ENCODE data around the gene KATNAL2. TPM values are rescaled to one million over a fixed set of nuclear protein-coding genes. Genes with fewer than 3 reads are reported as not detected.

Gene KATNAL2
- polyA plus RNA-seq, 2 donors, result 1.2 to 2.2 TPM

GRCh38 chr18:47095810-47096209, 178.4 kb downstream of the KATNAL2 start:
- no peaks in the 10 kb centered on the region for H3K27me3 ChIP-seq (ENCODE audit: control insufficient read depth in 1 of 2, insufficient read depth in 2 of 2, low read length in 2 of 2)
- no peak overlapping the region for H3K4me3 ChIP-seq (ENCODE audit: low read depth in 1 of 2, low read length in 2 of 2)
- H3K36me3 ChIP-seq (ENCODE audit: control insufficient read depth in 2 of 2, insufficient read depth in 2 of 2, low read length in 1 of 2), result no peaks in the 10 kb centered on the region
- no peaks in the 10 kb centered on the region for H3K4me1 ChIP-seq (ENCODE audit: control insufficient read depth in 2 of 2, insufficient read depth in 2 of 2, low read length in 1 of 2)
- H3K9me3 ChIP-seq (ENCODE audit: control insufficient read depth in 2 of 2, insufficient read depth in 1 of 2, low read depth in 1 of 2, low read length in 1 of 2), result no peaks in the 10 kb centered on the region
- WGBS, 2 donors, result 76 to 83% methylated on average over 3 of the region's 3 CpGs
- H3K27ac ChIP-seq (ENCODE audit: low read depth in 2 of 2, low read length in 1 of 2), result no peak overlapping the region

- H3K4me3 ChIP-seq (ENCODE audit: low read depth in 1 of 2, low read length in 2 of 2), result no peak overlapping the region
- H3K27ac ChIP-seq (ENCODE audit: low read depth in 2 of 2, low read length in 1 of 2), result no peak overlapping the region
- WGBS, 2 donors, result 22 to 27% methylated on average over 12 of the region's 12 CpGs
- no peaks in the 10 kb centered on the region for H3K9me3 ChIP-seq (ENCODE audit: control insufficient read depth in 2 of 2, insufficient read depth in 1 of 2, low read depth in 1 of 2, low read length in 1 of 2)
- no peaks in the 10 kb centered on the region for H3K4me1 ChIP-seq (ENCODE audit: control insufficient read depth in 2 of 2, insufficient read depth in 2 of 2, low read length in 1 of 2)
- H3K36me3 ChIP-seq (ENCODE audit: control insufficient read depth in 2 of 2, insufficient read depth in 2 of 2, low read length in 1 of 2), result peaks cover 0 to 5% of the 10 kb centered on the region in 2 donors
- H3K27me3 ChIP-seq (ENCODE audit: control insufficient read depth in 1 of 2, insufficient read depth in 2 of 2, low read length in 2 of 2), result no peaks in the 10 kb centered on the region
Measured at GRCh38 chr18:47100212-47100831, 182.9 kb downstream of the KATNAL2 start.

GRCh38 chr18:47108373-47108772, 191.0 kb downstream of the KATNAL2 start:
- H3K27me3 ChIP-seq (ENCODE audit: control insufficient read depth in 1 of 2, insufficient read depth in 2 of 2, low read length in 2 of 2), result no peaks in the 10 kb centered on the region
- H3K4me3 ChIP-seq (ENCODE audit: low read depth in 1 of 2, low read length in 2 of 2), result no peak overlapping the region
- H3K9me3 ChIP-seq (ENCODE audit: control insufficient read depth in 2 of 2, insufficient read depth in 1 of 2, low read depth in 1 of 2, low read length in 1 of 2), result no peaks in the 10 kb centered on the region
- H3K27ac ChIP-seq (ENCODE audit: low read depth in 2 of 2, low read length in 1 of 2), result no peak overlapping the region
- H3K36me3 ChIP-seq (ENCODE audit: control insufficient read depth in 2 of 2, insufficient read depth in 2 of 2, low read length in 1 of 2), result peaks cover 2 to 18% of the 10 kb centered on the region in 2 donors
- WGBS, 2 donors, result 80 to 83% methylated on average over 3 of the region's 3 CpGs
- no peaks in the 10 kb centered on the region for H3K4me1 ChIP-seq (ENCODE audit: control insufficient read depth in 2 of 2, insufficient read depth in 2 of 2, low read length in 1 of 2)

GRCh38 chr18:47108998-47109405, 191.6 kb downstream of the KATNAL2 start:
- Histone ChIP-seq H3K4me1 (ENCODE audit: control insufficient read depth in 2 of 2, insufficient read depth in 2 of 2, low read length in 1 of 2) (no peaks in the 10 kb centered on the region), H3K27ac (ENCODE audit: low read depth in 2 of 2, low read length in 1 of 2) (no peak overlapping the region), H3K36me3 (ENCODE audit: control insufficient read depth in 2 of 2, insufficient read depth in 2 of 2, low read length in 1 of 2) (peaks cover 2 to 18% of the 10 kb centered on the region in 2 donors), H3K9me3 (ENCODE audit: control insufficient read depth in 2 of 2, insufficient read depth in 1 of 2, low read depth in 1 of 2, low read length in 1 of 2) (no peaks in the 10 kb centered on the region), H3K4me3 (ENCODE audit: low read depth in 1 of 2, low read length in 2 of 2) (no peak overlapping the region), H3K27me3 (ENCODE audit: control insufficient read depth in 1 of 2, insufficient read depth in 2 of 2, low read length in 2 of 2) (no peaks in the 10 kb centered on the region)
- whole genome bisulfite sequencing, 2 donors, result 88 to 92% methylated on average over 7 of the region's 7 CpGs

GRCh38 chr18:47109720-47110119, 192.3 kb downstream of the KATNAL2 start:
- H3K27me3 ChIP-seq (ENCODE audit: control insufficient read depth in 1 of 2, insufficient read depth in 2 of 2, low read length in 2 of 2), result no peaks in the 10 kb centered on the region
- no peak overlapping the region for H3K4me3 ChIP-seq (ENCODE audit: low read depth in 1 of 2, low read length in 2 of 2)
- no peaks in the 10 kb centered on the region for H3K9me3 ChIP-seq (ENCODE audit: control insufficient read depth in 2 of 2, insufficient read depth in 1 of 2, low read depth in 1 of 2, low read length in 1 of 2)
- 76 to 80% methylated on average over 1 of the region's 1 CpG for WGBS, 2 donors
- H3K4me1 ChIP-seq (ENCODE audit: control insufficient read depth in 2 of 2, insufficient read depth in 2 of 2, low read length in 1 of 2), result no peaks in the 10 kb centered on the region
- peaks cover 4 to 13% of the 10 kb centered on the region in 2 donors for H3K36me3 ChIP-seq (ENCODE audit: control insufficient read depth in 2 of 2, insufficient read depth in 2 of 2, low read length in 1 of 2)
- no peak overlapping the region for H3K27ac ChIP-seq (ENCODE audit: low read depth in 2 of 2, low read length in 1 of 2)

GRCh38 chr18:47110492-47111274, 193.3 kb downstream of the KATNAL2 start:
- no peaks in the 10 kb centered on the region for H3K4me1 ChIP-seq (ENCODE audit: control insufficient read depth in 2 of 2, insufficient read depth in 2 of 2, low read length in 1 of 2)
- H3K4me3 ChIP-seq (ENCODE audit: low read depth in 1 of 2, low read length in 2 of 2), result no peak overlapping the region
- WGBS, 2 donors, result 83 to 93% methylated on average over 6 of the region's 6 CpGs
- no peak overlapping the region for H3K27ac ChIP-seq (ENCODE audit: low read depth in 2 of 2, low read length in 1 of 2)
- H3K27me3 ChIP-seq (ENCODE audit: control insufficient read depth in 1 of 2, insufficient read depth in 2 of 2, low read length in 2 of 2), result no peaks in the 10 kb centered on the region
- no peaks in the 10 kb centered on the region for H3K9me3 ChIP-seq (ENCODE audit: control insufficient read depth in 2 of 2, insufficient read depth in 1 of 2, low read depth in 1 of 2, low read length in 1 of 2)
- peaks cover 7 to 13% of the 10 kb centered on the region in 2 donors for H3K36me3 ChIP-seq (ENCODE audit: control insufficient read depth in 2 of 2, insufficient read depth in 2 of 2, low read length in 1 of 2)

- Histone ChIP-seq H3K4me1 (ENCODE audit: control insufficient read depth in 2 of 2, insufficient read depth in 2 of 2, low read length in 1 of 2) (no peaks in the 10 kb centered on the region), H3K27me3 (ENCODE audit: control insufficient read depth in 1 of 2, insufficient read depth in 2 of 2, low read length in 2 of 2) (no peaks in the 10 kb centered on the region), H3K9me3 (ENCODE audit: control insufficient read depth in 2 of 2, insufficient read depth in 1 of 2, low read depth in 1 of 2, low read length in 1 of 2) (no peaks in the 10 kb centered on the region), H3K36me3 (ENCODE audit: control insufficient read depth in 2 of 2, insufficient read depth in 2 of 2, low read length in 1 of 2) (peaks cover 5 to 10% of the 10 kb centered on the region in 2 donors), H3K4me3 (ENCODE audit: low read depth in 1 of 2, low read length in 2 of 2) (no peak overlapping the region), H3K27ac (ENCODE audit: low read depth in 2 of 2, low read length in 1 of 2) (no peak overlapping the region)
- WGBS, 2 donors, result 86 to 96% methylated on average over 2 of the region's 2 CpGs
Measured at GRCh38 chr18:47113796-47114540, 196.6 kb downstream of the KATNAL2 start.

GRCh38 chr18:47115205-47115604, 197.8 kb downstream of the KATNAL2 start:
- Histone ChIP-seq H3K9me3 (ENCODE audit: control insufficient read depth in 2 of 2, insufficient read depth in 1 of 2, low read depth in 1 of 2, low read length in 1 of 2) (no peaks in the 10 kb centered on the region), H3K27ac (ENCODE audit: low read depth in 2 of 2, low read length in 1 of 2) (no peak overlapping the region), H3K4me3 (ENCODE audit: low read depth in 1 of 2, low read length in 2 of 2) (no peak overlapping the region), H3K36me3 (ENCODE audit: control insufficient read depth in 2 of 2, insufficient read depth in 2 of 2, low read length in 1 of 2) (peaks cover 5 to 10% of the 10 kb centered on the region in 2 donors), H3K4me1 (ENCODE audit: control insufficient read depth in 2 of 2, insufficient read depth in 2 of 2, low read length in 1 of 2) (no peaks in the 10 kb centered on the region), H3K27me3 (ENCODE audit: control insufficient read depth in 1 of 2, insufficient read depth in 2 of 2, low read length in 2 of 2) (no peaks in the 10 kb centered on the region)
- 87 to 88% methylated on average over 2 of the region's 2 CpGs for WGBS, 2 donors

GRCh38 chr18:47118981-47119380, 201.6 kb downstream of the KATNAL2 start:
- peaks cover 4 to 5% of the 10 kb centered on the region in 2 donors for H3K36me3 ChIP-seq (ENCODE audit: control insufficient read depth in 2 of 2, insufficient read depth in 2 of 2, low read length in 1 of 2)
- no peaks in the 10 kb centered on the region for H3K27me3 ChIP-seq (ENCODE audit: control insufficient read depth in 1 of 2, insufficient read depth in 2 of 2, low read length in 2 of 2)
- no peaks in the 10 kb centered on the region for H3K4me1 ChIP-seq (ENCODE audit: control insufficient read depth in 2 of 2, insufficient read depth in 2 of 2, low read length in 1 of 2)
- H3K4me3 ChIP-seq (ENCODE audit: low read depth in 1 of 2, low read length in 2 of 2), result no peak overlapping the region
- no peaks in the 10 kb centered on the region for H3K9me3 ChIP-seq (ENCODE audit: control insufficient read depth in 2 of 2, insufficient read depth in 1 of 2, low read depth in 1 of 2, low read length in 1 of 2)
- 92 to 93% methylated on average over 2 of the region's 2 CpGs for WGBS, 2 donors
- H3K27ac ChIP-seq (ENCODE audit: low read depth in 2 of 2, low read length in 1 of 2), result no peak overlapping the region
